NCI-H2081 (cell line): Measurements from ENCODE around the gene TMPRSS13.
A peak's percentile ranks its signal among the peaks of the same experiment; 100 is the strongest.

ENCODE experiments used
- DNase-seq, 2 experiments: peaks; one replicate each; lab custom pipeline; 2025; lab: John Stamatoyannopoulos, UW

TMPRSS13 gene

GRCh38 chr11:117911694-117912093 is 17.5 kb downstream of the TMPRSS13 start:
- no peak for DNase-seq

- no peak for DNase-seq
Observed at GRCh38 chr11:117910941-117911655, 18.1 kb downstream of the TMPRSS13 start.

GRCh38 chr11:117910525-117910924 is 18.7 kb downstream of the TMPRSS13 start:
- no peak for DNase-seq

- no peak for DNase-seq
Observed at GRCh38 chr11:117909611-117910382, 19.4 kb downstream of the TMPRSS13 start.

GRCh38 chr11:117908959-117909610 is 20.1 kb downstream of the TMPRSS13 start:
- no peak for DNase-seq

- DNase-seq = peak in 1 of 2 experiments; percentile 94
Observed at GRCh38 chr11:117908109-117908895, 20.9 kb downstream of the TMPRSS13 start.

GRCh38 chr11:117907276-117908108 is 21.7 kb downstream of the TMPRSS13 start:
- peak; percentile 95 to 97 for DNase-seq

GRCh38 chr11:117906710-117907109 is 22.5 kb downstream of the TMPRSS13 start:
- no peak for DNase-seq

- DNase-seq = no peak
Observed at GRCh38 chr11:117906126-117906525, 23.1 kb downstream of the TMPRSS13 start.

GRCh38 chr11:117905524-117905923 is 23.7 kb downstream of the TMPRSS13 start:
- no peak for DNase-seq

GRCh38 chr11:117903505-117904382 is 25.5 kb downstream of the TMPRSS13 start:
- peak in 1 of 2 experiments; percentile 25 for DNase-seq

GRCh38 chr11:117902001-117902845 is 27.0 kb downstream of the TMPRSS13 start:
- DNase-seq = no peak

- no peak for DNase-seq
Observed at GRCh38 chr11:117901601-117902000, 27.6 kb downstream of the TMPRSS13 start.

GRCh38 chr11:117900720-117901440 is 28.3 kb downstream of the TMPRSS13 start:
- DNase-seq = no peak

GRCh38 chr11:117900121-117900648 is 29.0 kb downstream of the TMPRSS13 start:
- DNase-seq = no peak

GRCh38 chr11:117898059-117898458 is 31.1 kb downstream of the TMPRSS13 start:
- DNase-seq = no peak

- DNase-seq = no peak
Observed at GRCh38 chr11:117892651-117893050, 36.6 kb downstream of the TMPRSS13 start.

GRCh38 chr11:117891362-117891761 is 37.8 kb downstream of the TMPRSS13 start:
- DNase-seq = no peak
